ENCODE measurements around the gene EGLN2.

DNA sequence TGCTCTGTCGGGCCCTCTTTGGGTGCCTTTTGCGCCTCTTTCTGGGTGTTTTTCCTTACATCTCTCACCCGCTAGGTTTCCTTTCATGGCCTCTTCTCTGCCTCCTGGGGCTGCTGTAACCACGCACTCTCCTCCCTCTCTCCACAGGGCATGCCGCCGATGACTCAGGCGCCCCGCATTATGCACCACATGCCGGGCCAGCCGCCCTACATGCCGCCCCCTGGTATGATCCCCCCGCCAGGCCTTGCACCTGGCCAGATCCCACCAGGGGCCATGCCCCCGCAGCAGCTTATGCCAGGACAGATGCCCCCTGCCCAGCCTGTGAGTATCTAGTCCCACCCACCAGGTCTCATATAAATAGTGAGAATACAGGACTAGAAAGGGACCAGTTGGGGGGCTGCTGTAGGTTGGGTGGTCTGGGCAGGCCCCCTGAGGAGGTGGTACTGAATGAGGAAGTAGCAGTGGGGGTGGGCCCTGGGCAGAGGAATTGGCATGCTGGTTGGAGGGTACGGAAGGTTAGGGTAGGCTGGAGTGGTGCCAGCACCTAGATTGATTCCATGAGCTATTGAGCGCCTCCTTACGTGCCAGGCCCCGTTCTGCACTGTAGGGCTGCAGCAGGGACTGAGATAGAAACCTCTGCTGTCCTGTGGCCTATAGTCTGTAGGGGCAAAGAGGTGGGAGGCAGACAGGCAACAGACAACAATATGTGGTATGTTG lies 36.1 kb upstream of the EGLN2 start:
- TF ChIP-seq, protein P1, sequence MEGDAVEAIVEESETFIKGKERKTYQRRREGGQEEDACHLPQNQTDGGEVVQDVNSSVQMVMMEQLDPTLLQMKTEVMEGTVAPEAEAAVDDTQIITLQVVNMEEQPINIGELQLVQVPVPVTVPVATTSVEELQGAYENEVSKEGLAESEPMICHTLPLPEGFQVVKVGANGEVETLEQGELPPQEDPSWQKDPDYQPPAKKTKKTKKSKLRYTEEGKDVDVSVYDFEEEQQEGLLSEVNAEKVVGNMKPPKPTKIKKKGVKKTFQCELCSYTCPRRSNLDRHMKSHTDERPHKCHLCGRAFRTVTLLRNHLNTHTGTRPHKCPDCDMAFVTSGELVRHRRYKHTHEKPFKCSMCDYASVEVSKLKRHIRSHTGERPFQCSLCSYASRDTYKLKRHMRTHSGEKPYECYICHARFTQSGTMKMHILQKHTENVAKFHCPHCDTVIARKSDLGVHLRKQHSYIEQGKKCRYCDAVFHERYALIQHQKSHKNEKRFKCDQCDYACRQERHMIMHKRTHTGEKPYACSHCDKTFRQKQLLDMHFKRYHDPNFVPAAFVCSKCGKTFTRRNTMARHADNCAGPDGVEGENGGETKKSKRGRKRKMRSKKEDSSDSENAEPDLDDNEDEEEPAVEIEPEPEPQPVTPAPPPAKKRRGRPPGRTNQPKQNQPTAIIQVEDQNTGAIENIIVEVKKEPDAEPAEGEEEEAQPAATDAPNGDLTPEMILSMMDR (IDR thresholded peaks at IDR 0.05), result no peak
- TF ChIP-seq POLR2A (IDR thresholded peaks at IDR 0.05), result no peak

Data from body of pancreas (tissue), 4 donors.